Measurements from ENCODE around the gene ACTN1. TPM values are rescaled to one million over a fixed set of nuclear protein-coding genes. Genes with fewer than 3 reads are reported as not detected.
A peak's percentile ranks its signal among the peaks of the same experiment; 100 is the strongest.

Gene ACTN1
- total RNA-seq, 2 donors from 2014 or later, result 106 to 185 TPM

- Histone ChIP-seq H3K9me3 (no peaks in the 10 kb centered on the region), H3K4me1 (no peaks in the 10 kb centered on the region), H3K27me3 (no peaks in the 10 kb centered on the region), H3K27ac (no peak overlapping the region), H3K36me3 (no peaks in the 10 kb centered on the region), H3K9ac (ENCODE audit: low read depth in 2 of 2, low read length in 2 of 2) (peak overlapping the region in 1 of 2 donors; percentile 62), H3K4me3 (no peak overlapping the region)
- DNase-seq, result peak; percentile 92
- intact Hi-C loops (cut with DNase I), result loop anchor here (5.0 to 10.0 kb wide), 2 partner anchors 897 to 990 kb away; no protein-coding TSS in a partner anchor
- peak; percentile 95 for TF ChIP-seq CTCF (IDR thresholded peaks at IDR 0.05)
These were observed 154.4 kb downstream of the ACTN1 start for GRCh38 chr14:68824517-68825347.

GRCh38 chr14:68824207-68824516, 154.9 kb downstream of the ACTN1 start:
- no peaks in the 10 kb centered on the region for H3K36me3 ChIP-seq
- H3K4me3 ChIP-seq, result no peak overlapping the region
- no peaks in the 10 kb centered on the region for H3K9me3 ChIP-seq
- intact Hi-C loops (cut with DNase I), result loop anchor here (5.0 to 10.0 kb wide), 2 partner anchors 897 to 989 kb away; no protein-coding TSS in a partner anchor
- H3K27me3 ChIP-seq, result no peaks in the 10 kb centered on the region
- no peak for TF ChIP-seq CTCF (IDR thresholded peaks at IDR 0.05)
- no peak overlapping the region for H3K9ac ChIP-seq (ENCODE audit: low read depth in 2 of 2, low read length in 2 of 2)
- no peak overlapping the region for H3K27ac ChIP-seq
- no peaks in the 10 kb centered on the region for H3K4me1 ChIP-seq
- no peak for DNase-seq

Other genes starting within 250 kb of the ACTN1 start
- gene ZFP36L1, start 186.2 kb downstream of the ACTN1 start, total RNA-seq, result 100 to 1,000 TPM in 1 of 2 donors, 10 to 100 TPM in 1; 97.0 to 123 TPM
- gene DCAF5, start 173.8 kb upstream of the ACTN1 start, total RNA-seq, result 10 to 100 TPM; 29.9 to 41.6 TPM
- gene EXD2, start 212.2 kb upstream of the ACTN1 start, total RNA-seq, result 10 to 100 TPM; 21.9 to 24.2 TPM